EL (cell line): ENCODE measurements around the gene NHSL2.

Source experiments
- DNase-seq: peaks from one replicate; pipeline ENCODE4 v3.0.0-alpha.2; 2016

Gene NHSL2

GRCh38 chrX:72021975-72022374, 111.3 kb downstream of the NHSL2 start:
- DNase-seq: no peak

GRCh38 chrX:72023071-72023470, 112.4 kb downstream of the NHSL2 start:
- no peak for DNase-seq

GRCh38 chrX:72025236-72025770, 114.7 kb downstream of the NHSL2 start:
- DNase-seq: no peak

- peak; percentile 28 for DNase-seq
Measured at GRCh38 chrX:72026341-72027023, 115.8 kb downstream of the NHSL2 start.

- DNase-seq: no peak
Measured at GRCh38 chrX:72027024-72027913, 116.6 kb downstream of the NHSL2 start.

GRCh38 chrX:72027914-72028307, 117.3 kb downstream of the NHSL2 start:
- DNase-seq: no peak

- DNase-seq: peak; percentile 3
Measured at GRCh38 chrX:72028701-72029470, 118.2 kb downstream of the NHSL2 start.

- DNase-seq: peak; percentile 88
Measured at GRCh38 chrX:72029483-72030411, 119.1 kb downstream of the NHSL2 start.

GRCh38 chrX:72030431-72030830, 119.8 kb downstream of the NHSL2 start:
- no peak for DNase-seq

GRCh38 chrX:72031118-72031517, 120.5 kb downstream of the NHSL2 start:
- DNase-seq: no peak

- DNase-seq: no peak
Measured at GRCh38 chrX:72031634-72032033, 121.0 kb downstream of the NHSL2 start.

GRCh38 chrX:72037601-72038000, 127.0 kb downstream of the NHSL2 start:
- DNase-seq: no peak

GRCh38 chrX:72038016-72038415, 127.4 kb downstream of the NHSL2 start:
- DNase-seq: no peak

- DNase-seq: no peak
Measured at GRCh38 chrX:72038868-72039267, 128.2 kb downstream of the NHSL2 start.

GRCh38 chrX:72040506-72040905, 129.9 kb downstream of the NHSL2 start:
- no peak for DNase-seq

GRCh38 chrX:72041176-72041575, 130.5 kb downstream of the NHSL2 start:
- DNase-seq: no peak

GRCh38 chrX:72041871-72042851, 131.5 kb downstream of the NHSL2 start:
- no peak for DNase-seq

GRCh38 chrX:72042852-72043248, 132.2 kb downstream of the NHSL2 start:
- DNase-seq: no peak

GRCh38 chrX:72043636-72044035, 133.0 kb downstream of the NHSL2 start:
- no peak for DNase-seq

- no peak for DNase-seq
Measured at GRCh38 chrX:72045141-72045540, 134.5 kb downstream of the NHSL2 start.
